Gastrocnemius medialis (tissue), 4 donors: ENCODE measurements around the gene ENTPD6. TPM values are rescaled to one million over a fixed set of nuclear protein-coding genes. Genes with fewer than 3 reads are reported as not detected.

Experiments used
- ATAC-seq, 2 donors: fragments of 150-250 bp; one replicate each; pipeline ENCODE4 v1.9.1; 2016
- DNase-seq, 2 donors: peaks; one replicate each; pipeline ENCODE4 v3.0.0-alpha.2; 2019
- H3K27ac ChIP-seq, 4 donors: fragments of 200-600 bp; sonication (generic); 1 replicate in 1 of 4; 2 replicates in 3 of 4; pipeline ENCODE4 v1.5.1; 2016 to 2018; ENCODE audit warnings: mild to moderate bottlenecking in 2 of 4, moderate library complexity in 1 of 4
- H3K27me3 ChIP-seq, 3 donors: fragments of 200-600 bp; sonication (generic) in 2 of 3; 1 replicate in 1 of 3; 2 replicates in 2 of 3; pipeline versions ENCODE4 v1.5.1 to v1.6.0; 2016 to 2019; ENCODE audit warnings: mild to moderate bottlenecking in 1 of 3, moderate library complexity in 1 of 3
- H3K36me3 ChIP-seq, 2 donors: fragments of 200-600 bp; sonication (generic) in 1 of 2; one replicate each; pipeline ENCODE4 v1.5.1; 2017 to 2018
- H3K4me1 ChIP-seq, 2 donors: fragments of 200-600 bp; sonication (generic) in 1 of 2; one replicate each; pipeline ENCODE4 v1.5.1; 2016 to 2017; ENCODE audit warnings: mild to moderate bottlenecking in 2 of 2
- H3K4me3 ChIP-seq, 4 donors: fragments of 200-600 bp; sonication (generic) in 3 of 4; 1 replicate in 1 of 4; 2 replicates in 3 of 4; pipeline ENCODE4 v1.5.1; 2016 to 2019; ENCODE audit warnings: mild to moderate bottlenecking in 2 of 4
- H3K9me3 ChIP-seq, 3 donors: fragments of 200-600 bp; sonication (generic) in 2 of 3; 1 replicate in 1 of 3; 2 replicates in 2 of 3; pipeline ENCODE4 v1.5.1; 2016 to 2019
- CTCF ChIP-seq, 5 experiments: fragments of 450-650 bp in 3 of 5; fragments of 200-600 bp in 2 of 5; sonication (generic) in 2 of 5; IDR thresholded peaks in 4 of 5; conservative IDR thresholded peaks in 1 of 5; 1 replicate in 4 of 5; 2 replicates in 1 of 5; pipeline ENCODE4 v1.5.1; 2016 to 2019; ENCODE audit warnings: antibody characterized with exemption in 5 of 5, mild to moderate bottlenecking in 3 of 5, moderate library complexity in 3 of 5
- POLR2A ChIP-seq, 2 donors: fragments of 450-650 bp; IDR thresholded peaks; one replicate each; pipeline ENCODE4 v1.6.1; 2017; ENCODE audit warnings: antibody characterized with exemption in 2 of 2, mild to moderate bottlenecking in 2 of 2, moderate library complexity in 2 of 2
- in situ Hi-C, 4 donors: fragments of 200-750 bp; cut with MboI; loops; one replicate each; pipeline versions ENCODE4 v1.15.0 to v1.8.0; 2017; ENCODE audit warnings: low sequenced_read_pairs in 4 of 4
- intact Hi-C: fragments of 100-400 bp; cut with DNase I; formaldehyde crosslinking; loops from one replicate; pipeline ENCODE4 v1.15.1; 2023; ENCODE audit warnings: low total_unique reads
- total RNA-seq, 4 donors: library from RNA; depleted of rRNA; stranded (reverse); fragments of >200 nt; gene quantifications; one replicate each; pipeline versions ENCODE4 v1.1.0 to v1.2.3, GENCODE V29; 2016

The ENTPD6 gene
- total RNA-seq, 4 donors from 2014 or later: 27.0 to 61.1 (median 50.2) TPM

- Histone ChIP-seq H3K27ac (no peak overlapping the region), H3K27me3 (no peaks in the 10 kb centered on the region), H3K36me3 (no peaks in the 10 kb centered on the region), H3K9me3 (no peaks in the 10 kb centered on the region), H3K4me3 (no peak overlapping the region), H3K4me1 (peaks cover 39 to 55% of the 10 kb centered on the region in 2 donors)
- intact Hi-C loops (no loop called here), in situ Hi-C loops (loop anchor here in 2 of 4 donors (25.0 kb wide), 2 partner anchors 136 to 264 kb away; partner anchors contain the start of genes ABHD12 (in 1 of the 2) and APMAP (in 1 of the 2))
- no peak for DNase-seq
- ATAC-seq: no peak
- TF ChIP-seq CTCF (IDR thresholded peaks at IDR 0.05 in 4 of 5, conservative IDR thresholded peaks at IDR 0.05 in 1 of 5) (no peak), POLR2A (IDR thresholded peaks at IDR 0.05) (no peak)
These were observed 56.0 kb downstream of the ENTPD6 start for GRCh38 chr20:25251558-25251957.

- Histone ChIP-seq H3K9me3 (no peaks in the 10 kb centered on the region), H3K4me3 (no peak overlapping the region), H3K27me3 (no peaks in the 10 kb centered on the region), H3K4me1 (peaks cover 40 to 51% of the 10 kb centered on the region in 2 donors), H3K36me3 (no peaks in the 10 kb centered on the region), H3K27ac (no peak overlapping the region)
- no peak for ATAC-seq
- TF ChIP-seq CTCF (IDR thresholded peaks at IDR 0.05 in 4 of 5, conservative IDR thresholded peaks at IDR 0.05 in 1 of 5): no peak
- DNase-seq: no peak
- in situ Hi-C loops: loop anchor here in 2 of 4 donors (25.0 kb wide), 2 partner anchors 135 to 265 kb away; partner anchors contain the start of genes ABHD12 (in 1 of the 2) and APMAP (in 1 of the 2)
- intact Hi-C loops: no loop called here
These were observed 56.7 kb downstream of the ENTPD6 start for GRCh38 chr20:25252230-25252651.

GRCh38 chr20:25252686-25253421 is 57.3 kb downstream of the ENTPD6 start:
- intact Hi-C loops: no loop called here
- H3K36me3 ChIP-seq: no peaks in the 10 kb centered on the region
- peaks cover 38 to 50% of the 10 kb centered on the region in 2 donors for H3K4me1 ChIP-seq
- no peaks in the 10 kb centered on the region for H3K27me3 ChIP-seq
- no peak overlapping the region for H3K4me3 ChIP-seq
- DNase-seq (no peak), ATAC-seq (no peak)
- no peaks in the 10 kb centered on the region for H3K9me3 ChIP-seq
- in situ Hi-C loops: loop anchor here in 2 of 4 donors (25.0 kb wide), 2 partner anchors 134 to 266 kb away; partner anchors contain the start of genes ABHD12 (in 1 of the 2) and APMAP (in 1 of the 2)
- TF ChIP-seq POLR2A (IDR thresholded peaks at IDR 0.05) (no peak), CTCF (IDR thresholded peaks at IDR 0.05 in 4 of 5, conservative IDR thresholded peaks at IDR 0.05 in 1 of 5) (no peak)
- no peak overlapping the region for H3K27ac ChIP-seq

GRCh38 chr20:25253606-25254275 is 58.2 kb downstream of the ENTPD6 start:
- TF ChIP-seq CTCF (IDR thresholded peaks at IDR 0.05 in 4 of 5, conservative IDR thresholded peaks at IDR 0.05 in 1 of 5): no peak
- TF ChIP-seq POLR2A (IDR thresholded peaks at IDR 0.05): no peak
- Histone ChIP-seq H3K9me3 (no peaks in the 10 kb centered on the region), H3K27me3 (no peaks in the 10 kb centered on the region), H3K4me3 (no peak overlapping the region), H3K36me3 (no peaks in the 10 kb centered on the region), H3K4me1 (peaks cover 36 to 50% of the 10 kb centered on the region in 2 donors), H3K27ac (no peak overlapping the region)
- no peak for DNase-seq
- intact Hi-C loops: no loop called here
- ATAC-seq: no peak
- in situ Hi-C loops: loop anchor here in 2 of 4 donors (25.0 kb wide), 2 partner anchors 134 to 266 kb away; partner anchors contain the start of genes ABHD12 (in 1 of the 2) and APMAP (in 1 of the 2)
